ENCODE data around the gene SLBP. TPM values are rescaled to one million over a fixed set of nuclear protein-coding genes. Genes with fewer than 3 reads are reported as not detected.
A peak's percentile ranks its signal among the peaks of the same experiment; 100 is the strongest.

SLBP gene
- polyA plus RNA-seq, 4 donors, result 25.5 to 38.4 (median 27.9) TPM

DNA sequence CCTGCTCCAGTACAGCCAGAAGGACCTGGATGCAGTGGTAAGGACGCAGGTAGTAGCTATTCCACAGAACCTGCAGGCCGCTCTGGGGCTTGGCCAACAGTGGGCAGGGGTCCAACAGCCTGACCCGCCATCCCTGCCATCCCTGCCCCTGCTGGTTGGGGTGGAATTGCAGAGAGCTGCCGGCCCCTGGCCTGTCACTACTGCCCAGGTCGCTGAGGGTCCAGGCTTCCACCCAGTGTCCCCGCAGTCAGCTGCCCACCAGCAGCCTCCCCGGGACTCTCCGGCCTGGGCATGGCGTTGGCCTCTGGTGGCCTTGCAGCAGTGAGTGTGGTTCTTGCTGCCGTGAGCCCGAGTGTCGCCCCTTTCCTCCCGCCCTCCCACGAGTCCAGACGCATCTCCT is 25.5 kb upstream of the SLBP start:
- no peak for FAIRE-seq
- Histone ChIP-seq H3K27me3 (ENCODE audit: control insufficient read depth in 3 of 3, insufficient read depth in 3 of 3, low read length in 3 of 3) (no peaks in the 10 kb centered on the region), H3K4me1 (ENCODE audit: control insufficient read depth in 3 of 3, insufficient read depth in 2 of 3, low read depth in 1 of 3, low read length in 2 of 3) (no peaks in the 10 kb centered on the region), H3K36me3 (ENCODE audit: control insufficient read depth in 3 of 3, insufficient read depth in 2 of 3, low read depth in 1 of 3, low read length in 3 of 3) (peaks cover 11 to 85% (median 26%) of the 10 kb centered on the region in 3 donors), H3K27ac (ENCODE audit: low read depth in 1 of 3, low read length in 2 of 3) (no peak overlapping the region), H3K9me3 (ENCODE audit: control insufficient read depth in 2 of 2, insufficient read depth in 1 of 2, low read depth in 1 of 2, low read length in 1 of 2) (peaks cover 2 to 34% of the 10 kb centered on the region in 2 donors), H3K4me3 (ENCODE audit: low read depth in 1 of 3, low read length in 3 of 3) (no peak overlapping the region)
- DNase-seq, result no peak
- 97 to 99% (median 98%) methylated on average over 15 of the region's 15 CpGs for WGBS, 3 donors

DNA sequence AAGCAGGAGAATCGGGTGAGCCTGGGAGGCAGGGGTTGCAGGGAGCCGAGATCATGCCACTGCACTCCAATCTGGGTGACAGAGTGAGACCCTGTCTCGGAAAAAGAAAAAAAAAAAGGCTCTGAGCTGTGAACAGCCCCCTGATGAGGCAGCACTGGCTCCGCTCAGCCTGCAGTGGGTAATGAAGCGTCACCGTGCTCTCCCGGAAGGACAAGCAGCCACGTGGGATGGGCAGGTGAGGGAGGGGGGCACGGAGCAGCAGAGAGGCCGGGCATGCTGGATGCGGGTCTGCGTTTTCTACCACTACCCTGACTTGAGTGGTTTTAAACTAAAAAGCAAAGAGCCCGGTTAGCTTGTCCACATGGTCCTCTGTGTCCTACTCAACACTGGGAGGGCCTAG is 24.7 kb upstream of the SLBP start:
- no peaks in the 10 kb centered on the region for H3K4me1 ChIP-seq (ENCODE audit: control insufficient read depth in 3 of 3, insufficient read depth in 2 of 3, low read depth in 1 of 3, low read length in 2 of 3)
- H3K27me3 ChIP-seq (ENCODE audit: control insufficient read depth in 3 of 3, insufficient read depth in 3 of 3, low read length in 3 of 3), result no peaks in the 10 kb centered on the region
- DNase-seq (no peak), FAIRE-seq (no peak)
- peaks cover 11 to 82% (median 26%) of the 10 kb centered on the region in 3 donors for H3K36me3 ChIP-seq (ENCODE audit: control insufficient read depth in 3 of 3, insufficient read depth in 2 of 3, low read depth in 1 of 3, low read length in 3 of 3)
- H3K9me3 ChIP-seq (ENCODE audit: control insufficient read depth in 2 of 2, insufficient read depth in 1 of 2, low read depth in 1 of 2, low read length in 1 of 2), result peaks cover 2 to 34% of the 10 kb centered on the region in 2 donors
- no peak overlapping the region for H3K27ac ChIP-seq (ENCODE audit: low read depth in 1 of 3, low read length in 2 of 3)
- WGBS, 3 donors, result 94 to 98% (median 95%) methylated on average over 13 of the region's 13 CpGs
- no peak overlapping the region for H3K4me3 ChIP-seq (ENCODE audit: low read depth in 1 of 3, low read length in 3 of 3)

DNA sequence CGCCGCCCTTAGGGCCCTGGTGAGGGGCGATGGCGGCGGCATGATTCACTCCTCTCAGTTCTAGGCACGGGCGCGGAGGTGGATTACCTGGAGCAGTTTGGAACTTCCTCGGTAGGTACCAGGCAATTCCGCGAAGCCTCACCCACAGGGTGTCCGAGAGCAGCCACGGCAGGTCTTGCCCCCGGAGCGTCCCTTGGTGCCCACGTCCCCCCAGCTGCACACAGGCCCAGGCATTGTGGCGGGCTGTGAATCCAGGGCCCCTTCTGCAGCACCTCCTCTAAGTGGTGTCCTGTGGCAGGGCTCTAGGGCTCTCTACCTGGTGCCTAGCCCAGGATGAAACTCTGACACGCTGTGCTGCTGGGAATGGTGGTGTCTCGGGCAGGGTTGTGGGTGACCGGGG is 23.1 kb upstream of the SLBP start:
- no peaks in the 10 kb centered on the region for H3K27me3 ChIP-seq (ENCODE audit: control insufficient read depth in 3 of 3, insufficient read depth in 3 of 3, low read length in 3 of 3)
- DNase-seq (no peak), FAIRE-seq (no peak)
- no peak overlapping the region for H3K27ac ChIP-seq (ENCODE audit: low read depth in 1 of 3, low read length in 2 of 3)
- 93 to 95% (median 94%) methylated on average over 20 of the region's 20 CpGs for WGBS, 3 donors
- peaks cover 2 to 34% of the 10 kb centered on the region in 2 donors for H3K9me3 ChIP-seq (ENCODE audit: control insufficient read depth in 2 of 2, insufficient read depth in 1 of 2, low read depth in 1 of 2, low read length in 1 of 2)
- no peak overlapping the region for H3K4me3 ChIP-seq (ENCODE audit: low read depth in 1 of 3, low read length in 3 of 3)
- peaks cover 11 to 81% (median 24%) of the 10 kb centered on the region in 3 donors for H3K36me3 ChIP-seq (ENCODE audit: control insufficient read depth in 3 of 3, insufficient read depth in 2 of 3, low read depth in 1 of 3, low read length in 3 of 3)
- H3K4me1 ChIP-seq (ENCODE audit: control insufficient read depth in 3 of 3, insufficient read depth in 2 of 3, low read depth in 1 of 3, low read length in 2 of 3), result no peaks in the 10 kb centered on the region

DNA sequence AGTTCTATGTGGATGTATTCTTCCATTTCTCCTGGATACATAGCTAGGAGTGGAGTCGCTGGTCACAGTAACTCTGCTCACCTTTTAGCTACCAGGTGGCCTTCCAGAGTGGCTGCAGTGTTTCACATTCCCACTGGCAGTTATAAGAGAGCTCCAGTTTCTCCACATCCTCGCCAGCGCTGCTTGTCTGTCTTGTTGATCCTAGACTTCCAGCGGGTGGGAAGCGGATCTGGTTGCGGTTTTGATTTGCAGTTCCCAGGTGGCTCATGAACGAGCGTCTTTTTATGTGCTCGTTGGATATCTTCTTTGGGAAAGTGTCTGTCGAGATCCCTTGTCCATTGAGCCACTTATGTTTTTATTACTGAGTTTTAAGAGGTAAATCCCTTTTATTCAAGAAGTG is 20.8 kb upstream of the SLBP start:
- 95 to 98% (median 97%) methylated on average over 10 of the region's 10 CpGs for WGBS, 3 donors
- FAIRE-seq, result no peak
- Histone ChIP-seq H3K27me3 (ENCODE audit: control insufficient read depth in 3 of 3, insufficient read depth in 3 of 3, low read length in 3 of 3) (no peaks in the 10 kb centered on the region), H3K9me3 (ENCODE audit: control insufficient read depth in 2 of 2, insufficient read depth in 1 of 2, low read depth in 1 of 2, low read length in 1 of 2) (peaks cover 2 to 18% of the 10 kb centered on the region in 2 donors), H3K4me1 (ENCODE audit: control insufficient read depth in 3 of 3, insufficient read depth in 2 of 3, low read depth in 1 of 3, low read length in 2 of 3) (no peaks in the 10 kb centered on the region), H3K36me3 (ENCODE audit: control insufficient read depth in 3 of 3, insufficient read depth in 2 of 3, low read depth in 1 of 3, low read length in 3 of 3) (peaks cover 8 to 77% (median 15%) of the 10 kb centered on the region in 3 donors), H3K4me3 (ENCODE audit: low read depth in 1 of 3, low read length in 3 of 3) (no peak overlapping the region), H3K27ac (ENCODE audit: low read depth in 1 of 3, low read length in 2 of 3) (no peak overlapping the region)
- DNase-seq, result no peak

DNA sequence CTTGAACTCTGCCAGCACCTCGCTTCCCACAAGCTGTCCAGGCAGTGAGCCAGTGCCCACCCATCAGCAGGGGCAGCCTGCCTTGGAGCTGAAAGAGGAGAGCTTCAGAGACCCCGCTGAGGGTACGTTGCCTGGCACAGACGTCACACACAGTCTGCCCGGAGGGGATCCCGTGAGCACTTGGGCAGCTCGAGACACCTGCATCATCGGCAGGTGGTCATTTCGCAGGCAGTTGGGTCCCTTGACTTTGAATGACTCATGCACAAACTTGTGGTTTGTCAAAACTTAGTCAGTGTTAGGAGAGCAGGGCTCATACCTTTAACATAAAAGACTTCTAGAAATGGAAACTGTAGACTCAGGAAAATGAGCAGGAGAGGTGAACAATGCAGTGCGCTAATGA is 19.1 kb upstream of the SLBP start:
- Histone ChIP-seq H3K4me1 (ENCODE audit: control insufficient read depth in 3 of 3, insufficient read depth in 2 of 3, low read depth in 1 of 3, low read length in 2 of 3) (no peaks in the 10 kb centered on the region), H3K4me3 (ENCODE audit: low read depth in 1 of 3, low read length in 3 of 3) (no peak overlapping the region), H3K27ac (ENCODE audit: low read depth in 1 of 3, low read length in 2 of 3) (no peak overlapping the region), H3K9me3 (ENCODE audit: control insufficient read depth in 2 of 2, insufficient read depth in 1 of 2, low read depth in 1 of 2, low read length in 1 of 2) (peaks cover 0 to 3% of the 10 kb centered on the region in 2 donors), H3K36me3 (ENCODE audit: control insufficient read depth in 3 of 3, insufficient read depth in 2 of 3, low read depth in 1 of 3, low read length in 3 of 3) (peaks cover 1 to 73% (median 10%) of the 10 kb centered on the region in 3 donors), H3K27me3 (ENCODE audit: control insufficient read depth in 3 of 3, insufficient read depth in 3 of 3, low read length in 3 of 3) (no peaks in the 10 kb centered on the region)
- DNase-seq (no peak), FAIRE-seq (no peak)
- 85 to 93% (median 87%) methylated on average over 10 of the region's 10 CpGs for WGBS, 3 donors

DNA sequence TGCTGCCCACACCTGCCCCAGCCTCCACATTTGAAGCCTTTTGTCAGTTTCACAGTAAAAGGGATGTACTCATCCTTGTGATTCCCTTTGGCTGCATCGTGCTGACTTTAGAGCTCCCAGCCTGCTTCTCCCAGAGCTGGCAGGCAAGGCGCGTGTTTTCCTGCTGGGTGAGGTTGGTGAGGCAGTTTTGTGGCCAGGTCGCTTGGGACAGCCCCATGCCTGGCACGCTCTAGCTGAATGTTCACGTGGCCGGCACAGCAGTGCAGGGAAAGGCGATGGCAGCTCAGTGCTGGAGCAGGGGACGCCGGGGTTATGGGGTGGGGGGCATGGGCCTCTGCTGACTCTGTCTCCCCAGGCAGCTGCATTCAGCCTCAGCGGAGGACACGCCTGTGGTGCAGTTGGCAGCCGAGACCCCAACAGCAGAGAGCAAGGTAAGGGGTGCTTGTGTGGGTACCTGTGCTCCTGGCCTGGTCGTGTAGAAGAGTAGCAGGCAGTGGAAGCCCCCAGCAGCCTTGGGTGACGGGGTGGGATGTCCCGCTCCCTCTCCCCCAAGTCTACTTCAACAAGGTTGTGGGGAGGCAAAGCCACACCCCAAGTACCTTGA is 18.5 kb upstream of the SLBP start:
- FAIRE-seq, result no peak
- H3K36me3 ChIP-seq (ENCODE audit: control insufficient read depth in 3 of 3, insufficient read depth in 2 of 3, low read depth in 1 of 3, low read length in 3 of 3), result peaks cover 1 to 74% (median 8%) of the 10 kb centered on the region in 3 donors
- DNase-seq, result no peak

DNA sequence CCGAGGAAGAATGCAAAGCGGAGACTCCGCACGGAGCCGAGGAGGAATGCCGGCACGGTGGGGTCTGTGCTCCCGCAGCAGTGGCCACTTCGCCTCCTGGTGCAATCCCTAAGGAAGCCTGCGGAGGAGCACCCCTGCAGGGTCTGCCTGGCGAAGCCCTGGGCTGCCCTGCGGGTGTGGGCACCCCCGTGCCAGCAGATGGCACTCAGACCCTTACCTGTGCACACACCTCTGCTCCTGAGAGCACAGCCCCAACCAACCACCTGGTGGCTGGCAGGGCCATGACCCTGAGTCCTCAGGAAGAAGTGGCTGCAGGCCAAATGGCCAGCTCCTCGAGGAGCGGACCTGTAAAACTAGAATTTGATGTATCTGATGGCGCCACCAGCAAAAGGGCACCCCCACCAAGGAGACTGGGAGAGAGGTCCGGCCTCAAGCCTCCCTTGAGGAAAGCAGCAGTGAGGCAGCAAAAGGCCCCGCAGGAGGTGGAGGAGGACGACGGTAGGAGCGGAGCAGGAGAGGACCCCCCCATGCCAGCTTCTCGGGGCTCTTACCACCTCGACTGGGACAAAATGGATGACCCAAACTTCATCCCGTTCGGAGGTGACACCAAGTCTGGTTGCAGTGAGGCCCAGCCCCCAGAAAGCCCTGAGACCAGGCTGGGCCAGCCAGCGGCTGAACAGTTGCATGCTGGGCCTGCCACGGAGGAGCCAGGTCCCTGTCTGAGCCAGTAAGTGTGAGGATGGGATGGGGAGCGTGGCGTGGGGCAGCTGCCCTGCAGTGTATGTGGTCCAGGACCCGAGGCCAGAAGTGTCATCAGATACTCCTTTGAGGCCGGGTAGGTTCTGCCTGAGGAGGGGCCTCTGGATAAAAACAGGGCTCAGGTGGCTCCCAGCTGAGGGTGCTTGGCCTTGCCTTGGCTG is 16.2 kb upstream of the SLBP start:
- Histone ChIP-seq H3K27ac (ENCODE audit: low read depth in 1 of 3, low read length in 2 of 3) (peak overlapping the region in 2 of 3 donors; percentile 63 to 72), H3K4me1 (ENCODE audit: control insufficient read depth in 3 of 3, insufficient read depth in 2 of 3, low read depth in 1 of 3, low read length in 2 of 3) (peaks cover 0 to 4% (median 0%) of the 10 kb centered on the region in 3 donors), H3K9me3 (ENCODE audit: control insufficient read depth in 2 of 2, insufficient read depth in 1 of 2, low read depth in 1 of 2, low read length in 1 of 2) (no peaks in the 10 kb centered on the region), H3K4me3 (ENCODE audit: low read depth in 1 of 3, low read length in 3 of 3) (no peak overlapping the region), H3K36me3 (ENCODE audit: control insufficient read depth in 3 of 3, insufficient read depth in 2 of 3, low read depth in 1 of 3, low read length in 3 of 3) (peaks cover 0 to 74% (median 1%) of the 10 kb centered on the region in 3 donors), H3K27me3 (ENCODE audit: control insufficient read depth in 3 of 3, insufficient read depth in 3 of 3, low read length in 3 of 3) (no peaks in the 10 kb centered on the region)
- 85 to 92% (median 85%) methylated on average over 27 to 31 of the region's 31 CpGs for WGBS, 3 donors
- FAIRE-seq, result no peak
- DNase-seq, result no peak

More for the DNA sequence above, 18.5 kb upstream of the SLBP start:
- Histone ChIP-seq H3K27ac (ENCODE audit: low read depth in 1 of 3, low read length in 2 of 3) (no peak overlapping the region), H3K9me3 (ENCODE audit: control insufficient read depth in 2 of 2, insufficient read depth in 1 of 2, low read depth in 1 of 2, low read length in 1 of 2) (no peaks in the 10 kb centered on the region), H3K27me3 (ENCODE audit: control insufficient read depth in 3 of 3, insufficient read depth in 3 of 3, low read length in 3 of 3) (no peaks in the 10 kb centered on the region), H3K4me1 (ENCODE audit: control insufficient read depth in 3 of 3, insufficient read depth in 2 of 3, low read depth in 1 of 3, low read length in 2 of 3) (peaks cover 0 to 4% (median 0%) of the 10 kb centered on the region in 3 donors), H3K4me3 (ENCODE audit: low read depth in 1 of 3, low read length in 3 of 3) (no peak overlapping the region)
- WGBS, 3 donors, result 93 to 97% (median 95%) methylated on average over 16 of the region's 16 CpGs

DNA sequence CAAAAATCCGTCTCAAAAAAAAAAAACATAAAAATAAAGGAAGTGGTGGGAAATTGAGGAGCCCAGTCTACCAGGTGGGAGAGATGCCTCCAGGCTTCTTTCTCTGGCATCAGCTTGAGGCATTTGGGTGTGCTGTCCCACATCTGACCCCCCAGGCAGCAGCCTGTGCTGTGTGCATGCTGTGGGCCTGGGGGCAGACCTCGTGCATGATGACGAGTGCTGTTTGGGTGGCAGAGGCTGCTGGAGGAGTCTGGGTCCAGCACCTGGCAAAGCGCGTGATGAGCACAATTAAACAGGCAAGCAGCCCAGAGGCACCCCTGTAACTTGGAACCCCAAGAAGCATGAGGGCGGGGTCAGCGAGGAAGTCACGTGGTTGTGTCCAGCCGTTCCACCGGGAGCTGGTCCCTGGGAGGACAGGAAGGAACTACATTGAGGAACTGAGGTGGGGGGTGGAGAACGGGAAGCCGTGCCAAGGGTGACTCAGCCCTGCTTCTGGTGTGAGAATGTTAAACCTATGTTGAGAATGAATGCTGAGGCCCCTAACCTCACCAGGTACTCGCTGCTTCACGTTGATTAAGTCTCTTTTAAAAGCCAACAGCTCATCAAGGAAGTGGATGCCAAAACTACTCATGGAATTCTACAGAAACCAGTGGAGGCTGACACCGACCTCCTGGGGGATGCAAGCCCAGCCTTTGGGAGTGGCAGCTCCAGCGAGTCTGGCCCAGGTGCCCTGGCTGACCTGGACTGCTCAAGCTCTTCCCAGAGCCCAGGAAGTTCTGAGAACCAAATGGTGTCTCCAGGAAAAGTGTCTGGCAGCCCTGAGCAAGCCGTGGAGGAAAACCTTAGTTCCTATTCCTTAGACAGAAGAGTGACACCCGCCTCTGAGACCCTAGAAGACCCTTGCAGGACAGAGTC is 15.3 kb upstream of the SLBP start:
- no peak for FAIRE-seq
- no peaks in the 10 kb centered on the region for H3K27me3 ChIP-seq (ENCODE audit: control insufficient read depth in 3 of 3, insufficient read depth in 3 of 3, low read length in 3 of 3)
- H3K4me1 ChIP-seq (ENCODE audit: control insufficient read depth in 3 of 3, insufficient read depth in 2 of 3, low read depth in 1 of 3, low read length in 2 of 3), result peaks cover 0 to 10% (median under 1%) of the 10 kb centered on the region in 3 donors
- no peaks in the 10 kb centered on the region for H3K9me3 ChIP-seq (ENCODE audit: control insufficient read depth in 2 of 2, insufficient read depth in 1 of 2, low read depth in 1 of 2, low read length in 1 of 2)
- H3K36me3 ChIP-seq (ENCODE audit: control insufficient read depth in 3 of 3, insufficient read depth in 2 of 3, low read depth in 1 of 3, low read length in 3 of 3), result peaks cover 0 to 68% (median 0%) of the 10 kb centered on the region in 3 donors
- 32 to 61% (median 34%) methylated on average over 18 of the region's 18 CpGs for WGBS, 3 donors
- DNase-seq, result peak in 1 of 2 donors; percentile 79
- peak overlapping the region in 2 of 3 donors; percentile 71 to 72 for H3K27ac ChIP-seq (ENCODE audit: low read depth in 1 of 3, low read length in 2 of 3)
- no peak overlapping the region for H3K4me3 ChIP-seq (ENCODE audit: low read depth in 1 of 3, low read length in 3 of 3)
